HepG2 (cell line): Measurements from ENCODE around the gene TKFC. TPM values are rescaled to one million over a fixed set of nuclear protein-coding genes. Genes with fewer than 3 reads are reported as not detected.

Experiments
- AFF4 ChIP-seq: sonication (generic); formaldehyde crosslinking; IDR thresholded peaks from 2 replicates; pipeline ENCODE4 v1.4.0; 2020; ENCODE audit warnings: missing genetic modification reagents
- GZF1 ChIP-seq: sonication (generic); formaldehyde crosslinking; IDR thresholded peaks from 2 replicates; pipeline ENCODE4 v1.5.1; 2020; ENCODE audit warnings: mild to moderate bottlenecking, missing genetic modification reagents
- HMG20A ChIP-seq: IDR thresholded peaks from 2 replicates; pipeline ENCODE4 v1.6.1; 2016; ENCODE audit warnings: borderline replicate concordance
- HNF1B ChIP-seq: sonication (generic); formaldehyde crosslinking; IDR thresholded peaks from 2 replicates; pipeline ENCODE4 v1.5.1; 2020; ENCODE audit warnings: mild to moderate bottlenecking, moderate library complexity, missing genetic modification reagents
- HOXA7 ChIP-seq: sonication (generic); formaldehyde crosslinking; IDR thresholded peaks from 2 replicates; pipeline ENCODE4 v1.8.1; 2022; ENCODE audit warnings: mild to moderate bottlenecking, missing genetic modification reagents, moderate library complexity
- MTERF4 ChIP-seq: sonication (generic); formaldehyde crosslinking; IDR thresholded peaks from 2 replicates; pipeline ENCODE4 v1.8.0; 2023; ENCODE audit warnings: mild to moderate bottlenecking, missing genetic modification reagents
- NAIF1 ChIP-seq: sonication (generic); formaldehyde crosslinking; IDR thresholded peaks from 2 replicates; pipeline ENCODE4 v1.5.0; 2020; ENCODE audit warnings: mild to moderate bottlenecking, missing genetic modification reagents, borderline replicate concordance
- PHF5A ChIP-seq: IDR thresholded peaks from one replicate; pipeline ENCODE4 v1.6.1; 2018; ENCODE audit warnings: low read depth, missing genetic modification reagents; ENCODE audit not compliant: unreplicated experiment
- RCOR2 ChIP-seq: IDR thresholded peaks from 2 replicates; pipeline ENCODE4 v1.6.1; 2016; ENCODE audit warnings: missing biosample characterization, missing genetic modification reagents
- SOX6 ChIP-seq, 2 experiments: fragments of 450-650 bp in 1 of 2; sonication (generic) in 1 of 2; formaldehyde crosslinking in 1 of 2; IDR thresholded peaks; 2 replicates each; pipeline versions ENCODE4 v1.4.0 to v1.6.1; 2017 to 2020; ENCODE audit warnings: antibody characterized with exemption in 1 of 2, mild to moderate bottlenecking in 1 of 2, missing genetic modification reagents in 1 of 2
- ZKSCAN5 ChIP-seq: sonication (generic); formaldehyde crosslinking; IDR thresholded peaks from 2 replicates; pipeline ENCODE4 v1.5.1; 2020; ENCODE audit warnings: mild to moderate bottlenecking, missing genetic modification reagents
- ZNF34 ChIP-seq: sonication (generic); formaldehyde crosslinking; IDR thresholded peaks from 2 replicates; pipeline ENCODE4 v1.4.0; 2020; ENCODE audit warnings: mild to moderate bottlenecking, missing genetic modification reagents, borderline replicate concordance
- ZNF501 ChIP-seq: sonication (generic); formaldehyde crosslinking; IDR thresholded peaks from 2 replicates; pipeline ENCODE4 v1.5.1; 2020; ENCODE audit warnings: mild to moderate bottlenecking, moderate library complexity, missing genetic modification reagents
- ZNF562 ChIP-seq: sonication (generic); formaldehyde crosslinking; IDR thresholded peaks from 2 replicates; pipeline ENCODE4 v1.8.0; 2022; ENCODE audit warnings: missing genetic modification reagents, borderline replicate concordance
- polyA plus RNA-seq, 8 experiments: library from polyadenylated mRNA; depleted of rRNA in 3 of 8; stranded (reverse) in 7 of 8; unstranded in 1 of 8; fragments of >200 nt; fragmentation: Illumina TruSeq in 4 of 8; extraction: Trizol in 4 of 8; gene quantifications; 2 replicates each; pipeline versions ENCODE4 v1.2.1 to v1.2.3, GENCODE V29; 2011 to 2016; ENCODE audit warnings: low read depth in 4 of 8, missing spikeins in 1 of 8, mixed read lengths in 1 of 8; ENCODE audit not compliant: insufficient read depth in 1 of 8
- total RNA-seq, 5 experiments: library from RNA; depleted of rRNA; stranded (reverse); fragments of >200 nt; fragmentation: Illumina TruSeq; extraction: Trizol; gene quantifications; 2 replicates each; pipeline ENCODE4 v1.2.3, GENCODE V29; 2016; ENCODE audit warnings: low read depth in 1 of 5
- TF ChIP-seq, protein P1 (sequence below): sonication (generic); formaldehyde crosslinking; IDR thresholded peaks from 2 replicates; pipeline ENCODE4 v1.5.0; 2020; ENCODE audit warnings: mild to moderate bottlenecking, missing genetic modification reagents
- TF ChIP-seq, protein P2 (sequence below): IDR thresholded peaks from 2 replicates; pipeline ENCODE4 v1.6.1; 2016

Gene TKFC
- total and polyA plus RNA-seq, 2 of the 13 experiments (the other 11 are each of a cell fraction or from before 2014, with no cell fraction given): 147 to 197 TPM

GRCh38 chr11:61332797-61333549 lies at the start of gene TKFC, which contains the start of gene DDB1 (continued):
- TF ChIP-seq HNF1B (CRISPR knock-in tag) (0 out of 2 replicates have a peak, but pooled peaks have one; percentile 41), HMG20A (CRISPR knock-in tag) (peak; percentile 54), RCOR2 (CRISPR knock-in tag) (peak; percentile 38; the same call in 1 of the 2 replicates), HOXA7 (CRISPR knock-in tag) (no peak), MTERF4 (CRISPR knock-in tag) (no peak; the same call in none of the 2 replicates), AFF4 (no peak), GZF1 (CRISPR knock-in tag) (peak; percentile 77; the same call in 1 of the 2 replicates), ZKSCAN5 (CRISPR knock-in tag) (no peak; the same call in 1 of the 2 replicates), NAIF1 (CRISPR knock-in tag) (no peak; the same call in 1 of the 2 replicates), ZNF501 (CRISPR knock-in tag) (peak; percentile 24; the same call in 1 of the 2 replicates), ZNF562 (CRISPR knock-in tag) (no peak), ZNF34 (no peak), SOX6 (IDR thresholded peaks at IDR 0.05) (no peak), SOX6 (CRISPR knock-in tag; IDR thresholded peaks at IDR 0.05) (peak; percentile 42), PHF5A (CRISPR knock-in tag) (peak; percentile 72)
- TF ChIP-seq, protein P1, sequence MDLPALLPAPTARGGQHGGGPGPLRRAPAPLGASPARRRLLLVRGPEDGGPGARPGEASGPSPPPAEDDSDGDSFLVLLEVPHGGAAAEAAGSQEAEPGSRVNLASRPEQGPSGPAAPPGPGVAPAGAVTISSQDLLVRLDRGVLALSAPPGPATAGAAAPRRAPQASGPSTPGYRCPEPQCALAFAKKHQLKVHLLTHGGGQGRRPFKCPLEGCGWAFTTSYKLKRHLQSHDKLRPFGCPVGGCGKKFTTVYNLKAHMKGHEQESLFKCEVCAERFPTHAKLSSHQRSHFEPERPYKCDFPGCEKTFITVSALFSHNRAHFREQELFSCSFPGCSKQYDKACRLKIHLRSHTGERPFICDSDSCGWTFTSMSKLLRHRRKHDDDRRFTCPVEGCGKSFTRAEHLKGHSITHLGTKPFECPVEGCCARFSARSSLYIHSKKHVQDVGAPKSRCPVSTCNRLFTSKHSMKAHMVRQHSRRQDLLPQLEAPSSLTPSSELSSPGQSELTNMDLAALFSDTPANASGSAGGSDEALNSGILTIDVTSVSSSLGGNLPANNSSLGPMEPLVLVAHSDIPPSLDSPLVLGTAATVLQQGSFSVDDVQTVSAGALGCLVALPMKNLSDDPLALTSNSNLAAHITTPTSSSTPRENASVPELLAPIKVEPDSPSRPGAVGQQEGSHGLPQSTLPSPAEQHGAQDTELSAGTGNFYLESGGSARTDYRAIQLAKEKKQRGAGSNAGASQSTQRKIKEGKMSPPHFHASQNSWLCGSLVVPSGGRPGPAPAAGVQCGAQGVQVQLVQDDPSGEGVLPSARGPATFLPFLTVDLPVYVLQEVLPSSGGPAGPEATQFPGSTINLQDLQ (CRISPR knock-in tag): peak; percentile 66; the same call in 1 of the 2 replicates
- TF ChIP-seq, protein P2, sequence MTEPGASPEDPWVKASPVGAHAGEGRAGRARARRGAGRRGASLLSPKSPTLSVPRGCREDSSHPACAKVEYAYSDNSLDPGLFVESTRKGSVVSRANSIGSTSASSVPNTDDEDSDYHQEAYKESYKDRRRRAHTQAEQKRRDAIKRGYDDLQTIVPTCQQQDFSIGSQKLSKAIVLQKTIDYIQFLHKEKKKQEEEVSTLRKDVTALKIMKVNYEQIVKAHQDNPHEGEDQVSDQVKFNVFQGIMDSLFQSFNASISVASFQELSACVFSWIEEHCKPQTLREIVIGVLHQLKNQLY (CRISPR knock-in tag): peak; percentile 26; the same call in 1 of the 2 replicates
